GM12878 (cell line): ENCODE results near the gene EXOC4. TPM values are rescaled to one million over a fixed set of nuclear protein-coding genes. Genes with fewer than 3 reads are reported as not detected.

ENCODE experiments used
- BCL11A ChIP-seq: IDR thresholded peaks from 2 replicates; pipeline ENCODE4 v1.6.1; 2011; ENCODE audit warnings: low read depth, low read length
- CHD4 ChIP-seq: fragments of 200-600 bp; sonication (generic); IDR thresholded peaks from 2 replicates; pipeline ENCODE4 v1.6.1; 2016; ENCODE audit warnings: mild to moderate bottlenecking
- HDGF ChIP-seq: fragments of 450-650 bp; IDR thresholded peaks from 2 replicates; pipeline ENCODE4 v1.6.1; 2016; ENCODE audit warnings: antibody characterized with exemption
- IRF5 ChIP-seq: fragments of 450-650 bp; IDR thresholded peaks from 2 replicates; pipeline ENCODE4 v1.6.1; 2017; ENCODE audit warnings: borderline replicate concordance
- KDM1A ChIP-seq: fragments of 200-600 bp; sonication (generic); IDR thresholded peaks from 2 replicates; pipeline ENCODE4 v1.6.1; 2016; ENCODE audit warnings: borderline replicate concordance
- MEF2A ChIP-seq: IDR thresholded peaks from 2 replicates; pipeline ENCODE4 v1.6.1; 2011; ENCODE audit warnings: low read depth, mild to moderate bottlenecking, low read length, moderate library complexity; ENCODE audit not compliant: insufficient read depth
- NBN ChIP-seq: fragments of 450-650 bp; IDR thresholded peaks from 2 replicates; pipeline ENCODE4 v1.6.1; 2016
- NR2C2 ChIP-seq: IDR thresholded peaks from 2 replicates; pipeline ENCODE4 v1.6.1; 2011; ENCODE audit warnings: borderline replicate concordance, low read depth; ENCODE audit not compliant: control insufficient read depth, insufficient read length
- NR2F1 ChIP-seq: fragments of 450-650 bp; conservative IDR thresholded peaks from 2 replicates; pipeline ENCODE4 v1.6.1; 2017; ENCODE audit warnings: mild to moderate bottlenecking
- POLR2A ChIP-seq: IDR thresholded peaks from 2 replicates; pipeline ENCODE4 v1.6.1; 2011; ENCODE audit warnings: low read depth, mild to moderate bottlenecking, low read length
- POLR2AphosphoS5 ChIP-seq: IDR thresholded peaks from 2 replicates; pipeline ENCODE4 v1.6.1; 2011; ENCODE audit warnings: mild to moderate bottlenecking, low read length, inconsistent platforms
- RB1 ChIP-seq: fragments of 450-650 bp; formaldehyde crosslinking; IDR thresholded peaks from 2 replicates; pipeline ENCODE4 v1.6.1; 2017; ENCODE audit warnings: mild to moderate bottlenecking, borderline replicate concordance
- RBBP5 ChIP-seq: fragments of 200-600 bp; sonication (generic); conservative IDR thresholded peaks from 2 replicates; pipeline ENCODE4 v1.6.1; 2016
- RCOR1 ChIP-seq: conservative IDR thresholded peaks from 2 replicates; pipeline ENCODE4 v1.6.1; 2012; ENCODE audit warnings: low read depth, low read length, improper control_type of control experiment
- RUNX3 ChIP-seq: IDR thresholded peaks from 2 replicates; pipeline ENCODE4 v1.6.1; 2012; ENCODE audit warnings: low read length, inconsistent platforms
- SMAD5 ChIP-seq: IDR thresholded peaks from 2 replicates; pipeline ENCODE4 v1.6.1; 2016; ENCODE audit warnings: antibody characterized with exemption, low read depth
- SREBF2 ChIP-seq: IDR thresholded peaks from 2 replicates; pipeline ENCODE4 v1.6.1; 2012; ENCODE audit warnings: mild to moderate bottlenecking, low read length
- STAT1 ChIP-seq: fragments of 450-650 bp; conservative IDR thresholded peaks from 2 replicates; pipeline ENCODE4 v1.6.1; 2014; ENCODE audit warnings: antibody characterized with exemption, mild to moderate bottlenecking
- TARDBP ChIP-seq: IDR thresholded peaks from 2 replicates; pipeline ENCODE4 v1.6.1; 2016; ENCODE audit warnings: borderline replicate concordance
- TBL1XR1 ChIP-seq: IDR thresholded peaks from 2 replicates; pipeline ENCODE4 v1.6.1; 2012; ENCODE audit warnings: low read depth, low read length, improper control_type of control experiment
- ZBTB4 ChIP-seq: fragments of 450-650 bp; formaldehyde crosslinking; IDR thresholded peaks from 2 replicates; pipeline ENCODE4 v1.4.0; 2022; ENCODE audit warnings: mild to moderate bottlenecking, moderate library complexity
- ZNF592 ChIP-seq: fragments of 450-650 bp; IDR thresholded peaks from 2 replicates; pipeline ENCODE4 v1.6.1; 2017; ENCODE audit warnings: mild to moderate bottlenecking, moderate library complexity
- polyA plus RNA-seq, 11 experiments: library from polyadenylated mRNA; depleted of rRNA in 4 of 11; unstranded in 6 of 11; stranded (reverse) in 5 of 11; fragments of >200 nt; fragmentation: Nextera tagmentation in 4 of 11; fragmentation: Illumina TruSeq in 1 of 11; extraction: Ambion mirVana in 4 of 11; extraction: Trizol in 1 of 11; gene quantifications; 1 replicate in 1 of 11; 2 replicates in 10 of 11; pipeline versions ENCODE4 v1.2.1 to v1.2.3, GENCODE V29; 2011 to 2016; ENCODE audit warnings: inconsistent platforms in 2 of 11, missing spikeins in 2 of 11, low read depth in 1 of 11
- total RNA-seq, 4 experiments: library from RNA; depleted of rRNA in 3 of 4; stranded (reverse); fragments of >200 nt in 3 of 4; fragmentation: Illumina TruSeq in 1 of 4; extraction: Trizol in 1 of 4; gene quantifications; 2 replicates each; pipeline versions ENCODE4 v1.2.1 to v1.2.3, GENCODE V29; 2013 to 2021

EXOC4 gene
- total and polyA plus RNA-seq, 10 of the 15 experiments (the other 5 are each of a cell fraction or from before 2014, with no cell fraction given), result 13.2 to 44.5 (median 29.6) TPM

- TF ChIP-seq ZNF592 (no peak), NR2F1 (peak; percentile 86), SMAD5 (no peak), POLR2AphosphoS5 (no peak), NBN (0 out of 2 replicates have a peak, but pooled peaks have one; percentile 48), HDGF (no peak), STAT1 (no peak), POLR2A (no peak), RB1 (no peak), SREBF2 (no peak), RUNX3 (no peak), TARDBP (no peak), KDM1A (no peak), ZBTB4 (CRISPR knock-in tag) (no peak), RCOR1 (no peak), TBL1XR1 (no peak), CHD4 (no peak), IRF5 (no peak), RBBP5 (no peak), MEF2A (no peak), NR2C2 (no peak), BCL11A (0 out of 2 replicates have a peak, but pooled peaks have one; percentile 20)
Observed at GRCh38 chr7:133696056-133696455, 443.2 kb downstream of the EXOC4 start (continued).
